H9 (cell line): Measurements from ENCODE around the gene MGAT5. TPM values are rescaled to one million over a fixed set of nuclear protein-coding genes. Genes with fewer than 3 reads are reported as not detected.
A peak's percentile ranks its signal among the peaks of the same experiment; 100 is the strongest.

Experiments
- DNase-seq: peaks from one replicate; pipeline ENCODE4 v3.0.0-alpha.2; 2017
- H2AFZ ChIP-seq: one replicate; pipeline ENCODE4 v1.6.1; 2013; ENCODE audit warnings: mild to moderate bottlenecking, low read length, control low read depth, moderate library complexity
- H2AK5ac ChIP-seq: 2 replicates; pipeline ENCODE4 v1.6.1; 2013; ENCODE audit warnings: low read length, control low read depth, mixed read lengths; ENCODE audit not compliant: insufficient read length
- H2BK120ac ChIP-seq: one replicate; pipeline ENCODE4 v1.6.1; 2013; ENCODE audit warnings: low read depth, mild to moderate bottlenecking, low read length, control low read depth, inconsistent platforms; ENCODE audit not compliant: poor library complexity, severe bottlenecking
- H2BK12ac ChIP-seq: 2 replicates; pipeline ENCODE4 v1.6.1; 2013; ENCODE audit warnings: low read length, control low read depth, mixed read lengths, low read depth; ENCODE audit not compliant: insufficient read length
- H2BK15ac ChIP-seq: 2 replicates; pipeline ENCODE4 v1.6.1; 2013; ENCODE audit warnings: low read depth, low read length, control low read depth
- H2BK20ac ChIP-seq: one replicate; pipeline ENCODE4 v1.6.1; 2013; ENCODE audit warnings: low read depth, mild to moderate bottlenecking, low read length, control low read depth, inconsistent platforms; ENCODE audit not compliant: poor library complexity, severe bottlenecking
- H2BK5ac ChIP-seq: 2 replicates; pipeline ENCODE4 v1.6.1; 2013; ENCODE audit warnings: low read length, control low read depth, mixed read lengths; ENCODE audit not compliant: insufficient read length
- H3K14ac ChIP-seq: 2 replicates; pipeline ENCODE4 v1.6.1; 2013; ENCODE audit warnings: low read length, control low read depth; ENCODE audit not compliant: insufficient read depth
- H3K18ac ChIP-seq: 2 replicates; pipeline ENCODE4 v1.6.1; 2013; ENCODE audit warnings: low read depth, mild to moderate bottlenecking, mixed read lengths, low read length, control low read depth; ENCODE audit not compliant: insufficient read length
- H3K23ac ChIP-seq: 2 replicates; pipeline ENCODE4 v1.6.1; 2013; ENCODE audit warnings: low read length, control low read depth, mixed read lengths, low read depth; ENCODE audit not compliant: insufficient read length
- H3K23me2 ChIP-seq: 2 replicates; pipeline ENCODE4 v1.6.1; 2013; ENCODE audit warnings: low read depth, mild to moderate bottlenecking, mixed read lengths, low read length, control low read depth; ENCODE audit not compliant: insufficient read length, poor library complexity, severe bottlenecking
- H3K27ac ChIP-seq: 2 replicates; pipeline ENCODE4 v1.5.1; 2013; ENCODE audit warnings: low read length, control low read depth, mixed read lengths, low read depth; ENCODE audit not compliant: insufficient read length
- H3K27me3 ChIP-seq: 2 replicates; pipeline ENCODE4 v1.6.1; 2013; ENCODE audit warnings: low read length, control low read depth, inconsistent platforms; ENCODE audit not compliant: insufficient read depth
- H3K4ac ChIP-seq: 2 replicates; pipeline ENCODE4 v1.6.1; 2013; ENCODE audit warnings: low read depth, mild to moderate bottlenecking, control low read depth, inconsistent platforms, low read length, moderate library complexity
- H3K4me1 ChIP-seq: 2 replicates; pipeline ENCODE4 v1.6.1; 2013; ENCODE audit warnings: low read length, control low read depth, inconsistent platforms; ENCODE audit not compliant: insufficient read depth
- H3K4me2 ChIP-seq: 2 replicates; pipeline ENCODE4 v1.6.1; 2013; ENCODE audit warnings: low read length, control low read depth, mixed read lengths; ENCODE audit not compliant: insufficient read length, insufficient read depth
- H3K56ac ChIP-seq: 2 replicates; pipeline ENCODE4 v1.6.1; 2013; ENCODE audit warnings: low read depth, mild to moderate bottlenecking, mixed read lengths, low read length, control low read depth; ENCODE audit not compliant: insufficient read length
- H3K79me1 ChIP-seq: 2 replicates; pipeline ENCODE4 v1.6.1; 2013; ENCODE audit warnings: low read depth, mild to moderate bottlenecking, moderate library complexity, low read length, control low read depth, inconsistent platforms; ENCODE audit not compliant: insufficient read depth, poor library complexity, severe bottlenecking
- H3K79me2 ChIP-seq: 2 replicates; pipeline ENCODE4 v1.6.1; 2013; ENCODE audit warnings: low read length, control low read depth, inconsistent platforms; ENCODE audit not compliant: insufficient read depth
- H3K9ac ChIP-seq: 2 replicates; pipeline ENCODE4 v1.6.1; 2013; ENCODE audit warnings: low read length, control low read depth, mixed read lengths; ENCODE audit not compliant: insufficient read length; ENCODE audit errors: extremely low read depth
- H3K9me3 ChIP-seq: one replicate; pipeline ENCODE4 v1.6.1; 2013; ENCODE audit warnings: low read depth, low read length, inconsistent platforms; ENCODE audit not compliant: control insufficient read depth
- H3T11ph ChIP-seq: one replicate; pipeline ENCODE4 v1.6.1; 2013; ENCODE audit warnings: mild to moderate bottlenecking, low read length, control low read depth, inconsistent platforms
- H4K20me1 ChIP-seq: one replicate; pipeline ENCODE4 v1.6.1; 2013; ENCODE audit not compliant: control insufficient read depth, insufficient read length, insufficient read depth
- H4K5ac ChIP-seq: 2 replicates; pipeline ENCODE4 v1.6.1; 2013; ENCODE audit warnings: low read depth, mild to moderate bottlenecking, mixed read lengths, low read length, control low read depth; ENCODE audit not compliant: insufficient read length
- H4K8ac ChIP-seq: replicated peaks from 2 replicates; pipeline ENCODE4 v1.6.1; 2013; ENCODE audit warnings: low read length, control low read depth, mixed read lengths, low read depth; ENCODE audit not compliant: insufficient read length
- H4K91ac ChIP-seq: 2 replicates; pipeline ENCODE4 v1.6.1; 2013; ENCODE audit warnings: low read depth, mild to moderate bottlenecking, moderate library complexity, mixed read lengths, low read length, control low read depth; ENCODE audit not compliant: insufficient read length
- H3K27ac Mint-ChIP-seq, 3 experiments: 2 replicates in 2 of 3; 3 replicates in 1 of 3; pipeline ENCODE4 v1.8.0; 2020 to 2021; ENCODE audit warnings: mixed read lengths in 3 of 3, mild to moderate bottlenecking in 1 of 3, moderate library complexity in 1 of 3
- H3K27me3 Mint-ChIP-seq: 2 replicates; pipeline ENCODE4 v1.8.0; 2021; ENCODE audit warnings: low read depth, mild to moderate bottlenecking, moderate library complexity, mixed read lengths
- H3K36me3 Mint-ChIP-seq, 3 experiments: 2 replicates in 2 of 3; 3 replicates in 1 of 3; pipeline ENCODE4 v1.8.0; 2020 to 2021; ENCODE audit warnings: low read depth in 3 of 3, mixed read lengths in 3 of 3; ENCODE audit not compliant: insufficient read depth in 1 of 3
- H3K4me1 Mint-ChIP-seq, 2 experiments: 2 replicates each; pipeline ENCODE4 v1.8.0; 2020; ENCODE audit warnings: mixed read lengths in 2 of 2
- H3K4me3 Mint-ChIP-seq, 2 experiments: 2 replicates in 1 of 2; 3 replicates in 1 of 2; pipeline ENCODE4 v1.8.0; 2020 to 2021; ENCODE audit warnings: mild to moderate bottlenecking in 2 of 2, mixed read lengths in 2 of 2, moderate library complexity in 1 of 2
- H3K9me3 Mint-ChIP-seq, 2 experiments: 2 replicates in 1 of 2; 3 replicates in 1 of 2; pipeline ENCODE4 v1.8.0; 2020; ENCODE audit warnings: mild to moderate bottlenecking in 2 of 2, mixed read lengths in 2 of 2, moderate library complexity in 1 of 2
- CTCF ChIP-seq: fragments of 200-600 bp; sonication (generic); conservative IDR thresholded peaks from 3 replicates; pipeline ENCODE4 v1.8.0; 2021; ENCODE audit warnings: antibody characterized with exemption, mild to moderate bottlenecking
- WGBS: extraction: QIAGEN DNeasy Blood & Tissue Kit; methylation state at CpG from one replicate; pipeline ENCODE4 v1.1.7; 2013; ENCODE audit warnings: missing lambda C conversion rate, low lambda C conversion rate, mixed read lengths; ENCODE audit not compliant: insufficient read length; ENCODE audit errors: extremely low coverage; 5-methylcytosine and 5-hydroxymethylcytosine counted together
- total RNA-seq: library from RNA; stranded (reverse); gene quantifications from 2 replicates; pipeline ENCODE4 v1.2.1, GENCODE V29; 2021

The MGAT5 gene
- total RNA-seq, 1 experiment from 2014 or later = 25.7 TPM

- H3K23ac ChIP-seq = no peak overlapping the region
- no peaks in the 10 kb centered on the region for H4K20me1 ChIP-seq
- H3K4me1 Mint-ChIP-seq = peaks cover 10 to 12% of the 10 kb centered on the region in 2 experiments
- H2BK15ac ChIP-seq = no peak overlapping the region
- DNase-seq = no peak
- H3K9me3 Mint-ChIP-seq = no peaks in the 10 kb centered on the region
- H3K27ac Mint-ChIP-seq = peak overlapping the region in 1 of 3 experiments; percentile 8; a peak in 1 of 7 replicates
- no peaks in the 10 kb centered on the region for H3K23me2 ChIP-seq
- H4K91ac ChIP-seq = no peak overlapping the region
- H3K27ac ChIP-seq = no peak overlapping the region
- no peaks in the 10 kb centered on the region for H3K79me1 ChIP-seq
- peaks cover 0 to 6% (median 0%) of the 10 kb centered on the region in 3 experiments; a peak in 4 of 7 replicates for H3K36me3 Mint-ChIP-seq
- H3K4me1 ChIP-seq = no peaks in the 10 kb centered on the region
- H4K5ac ChIP-seq = no peak overlapping the region
- H3K4me3 Mint-ChIP-seq = no peak overlapping the region
- H3K4ac ChIP-seq = no peak overlapping the region
- H3K27me3 ChIP-seq = no peaks in the 10 kb centered on the region
- H2AFZ ChIP-seq = no peak overlapping the region
- H3K14ac ChIP-seq = no peak overlapping the region
- no peak overlapping the region for H3K4me2 ChIP-seq
- WGBS = no CpG with 5 or more reads among the region's 10 CpGs
- no peaks in the 10 kb centered on the region for H3K27me3 Mint-ChIP-seq
- H3K18ac ChIP-seq = no peak overlapping the region
- TF ChIP-seq CTCF = no peak
- H2BK120ac ChIP-seq = no peak overlapping the region
- H3K79me2 ChIP-seq = no peaks in the 10 kb centered on the region
- H2BK12ac ChIP-seq = no peak overlapping the region
- H3K9ac ChIP-seq = no peak overlapping the region
- H2AK5ac ChIP-seq = no peak overlapping the region
- no peak overlapping the region for H2BK20ac ChIP-seq
- H3K56ac ChIP-seq = no peak overlapping the region
- H4K8ac ChIP-seq = no peak overlapping the region
- no peak overlapping the region for H3T11ph ChIP-seq
- H2BK5ac ChIP-seq = no peak overlapping the region
- no peaks in the 10 kb centered on the region for H3K9me3 ChIP-seq
Measured at GRCh38 chr2:134359367-134360081, 105.7 kb downstream of the MGAT5 start.
